Heart left ventricle (tissue), 13 donors: ENCODE measurements around the gene MYB.

Source experiments
- CTCF ChIP-seq, 12 donors: fragments of 200-600 bp; sonication (generic) in 4 of 12; IDR thresholded peaks; one replicate each; pipeline versions ENCODE4 v1.5.0 to v1.8.0; 2018 to 2022; ENCODE audit warnings: antibody characterized with exemption in 12 of 12, mild to moderate bottlenecking in 5 of 12
- POLR2A ChIP-seq, 2 donors: fragments of 450-650 bp; IDR thresholded peaks; one replicate each; pipeline ENCODE4 v1.6.1; 2017; ENCODE audit warnings: antibody characterized with exemption in 2 of 2, mild to moderate bottlenecking in 2 of 2, moderate library complexity in 2 of 2
- donor health status: ischemic (EF 13 %, LVEDD 7.1; RV severe dilation, severe dysfunction).
- donor health status: DM: no; HTN: yes; CAD: no.
- donor health status: DM: no; HTN: no; CAD: no.
- donor health status: ischemic (EF 25% LVEDD 6.9; RV normal size, moderate dysfunction).
- donor health status: ischemic (EF 25% LVEDD 5.7; RV mildly dilated, moderate dysfunction).
- donor health status: ischemic (EF 35%, LVEDD 5.7; RV mildly dilated, moderate dysfunction).
- donor health status: nonischemic (EF 11% LVEDD 7.7; RV severe dilation, severe dysfunction).
- donor health status: DM: yes; HTN: yes; CAD: no.
- donor health status: PGD.
- donor health status: ischemic (EF 29% LVEDD 5.4; RV normal size, mild dysfunction).
- donor health status: nonischemic (EF 23%, LVEDD 6.1; RV moderate dilation, normal function).

GRCh38 chr6:135222623-135223022, 41.5 kb downstream of the MYB start:
- no peak for TF ChIP-seq CTCF (IDR thresholded peaks at IDR 0.05)
- TF ChIP-seq POLR2A (IDR thresholded peaks at IDR 0.05): no peak
